Testis (tissue), 3 donors: ENCODE data around the gene TEX48. TPM values are rescaled to one million over a fixed set of nuclear protein-coding genes. Genes with fewer than 3 reads are reported as not detected.

Experiments
- DNase-seq: peaks from one replicate; pipeline ENCODE4 v3.0.0-alpha.2; 2019
- H3K27ac ChIP-seq, 2 donors: fragments of 200-600 bp; sonication (generic); one replicate each; pipeline ENCODE4 v1.5.1; 2019
- H3K27me3 ChIP-seq: fragments of 200-600 bp; sonication (generic); one replicate; pipeline ENCODE4 v1.5.1; 2019
- H3K36me3 ChIP-seq: fragments of 200-600 bp; sonication (generic); one replicate; pipeline ENCODE4 v1.5.1; 2017; ENCODE audit warnings: low read depth; ENCODE audit errors: missing control alignments
- H3K4me1 ChIP-seq: fragments of 200-600 bp; sonication (generic); one replicate; pipeline ENCODE4 v1.5.1; 2019
- H3K4me3 ChIP-seq, 2 donors: fragments of 200-600 bp; sonication (generic); one replicate each; pipeline ENCODE4 v1.5.1; 2017 to 2019
- H3K9me3 ChIP-seq: fragments of 200-600 bp; sonication (generic); one replicate; pipeline ENCODE4 v1.5.1; 2017
- POLR2A ChIP-seq: fragments of 450-650 bp; IDR thresholded peaks from one replicate; pipeline ENCODE4 v1.6.1; 2017; ENCODE audit warnings: antibody characterized with exemption, mild to moderate bottlenecking, moderate library complexity
- WGBS, 2 donors: methylation state at CpG; one replicate each; pipeline ENCODE4 v1.1.5; 2018; 5-methylcytosine and 5-hydroxymethylcytosine counted together
- intact Hi-C: fragments of 100-400 bp; cut with DNase I; formaldehyde crosslinking; loops from one replicate; pipeline ENCODE4 v1.15.1; 2023; ENCODE audit warnings: low total_unique reads
- polyA plus RNA-seq: library from polyadenylated mRNA; stranded (reverse); fragments of 350-450 nt; fragmentation: Illumina TruSeq; extraction: RNeasy Lipid Tissue Mini Kit (QIAGEN cat#74804); gene quantifications from one replicate; pipeline ENCODE4 v1.2.3, GENCODE V29; 2014; ENCODE audit warnings: low read depth, low replicate concordance; ENCODE audit not compliant: insufficient read depth
- total RNA-seq, 2 donors: library from RNA; depleted of rRNA; stranded (reverse); fragments of >200 nt; gene quantifications; one replicate each; pipeline ENCODE4 v1.2.3, GENCODE V29; 2016
- TF ChIP-seq, protein P1 (sequence below), 3 experiments: fragments of 450-650 bp in 2 of 3; fragments of 200-600 bp in 1 of 3; sonication (generic) in 1 of 3; IDR thresholded peaks; one replicate each; pipeline ENCODE4 v1.5.1; 2016 to 2019; ENCODE audit warnings: antibody characterized with exemption in 3 of 3, mild to moderate bottlenecking in 2 of 3, moderate library complexity in 1 of 3

Gene TEX48
- total and polyA plus RNA-seq, 3 donors from 2014 or later, result 11.5 to 44.0 (median 34.6) TPM

- H3K27ac ChIP-seq, result no peak overlapping the region
- WGBS, 2 donors, result 67 to 73% methylated on average over 2 of the region's 2 CpGs
- H3K9me3 ChIP-seq, result no peaks in the 10 kb centered on the region
- TF ChIP-seq, protein P1, sequence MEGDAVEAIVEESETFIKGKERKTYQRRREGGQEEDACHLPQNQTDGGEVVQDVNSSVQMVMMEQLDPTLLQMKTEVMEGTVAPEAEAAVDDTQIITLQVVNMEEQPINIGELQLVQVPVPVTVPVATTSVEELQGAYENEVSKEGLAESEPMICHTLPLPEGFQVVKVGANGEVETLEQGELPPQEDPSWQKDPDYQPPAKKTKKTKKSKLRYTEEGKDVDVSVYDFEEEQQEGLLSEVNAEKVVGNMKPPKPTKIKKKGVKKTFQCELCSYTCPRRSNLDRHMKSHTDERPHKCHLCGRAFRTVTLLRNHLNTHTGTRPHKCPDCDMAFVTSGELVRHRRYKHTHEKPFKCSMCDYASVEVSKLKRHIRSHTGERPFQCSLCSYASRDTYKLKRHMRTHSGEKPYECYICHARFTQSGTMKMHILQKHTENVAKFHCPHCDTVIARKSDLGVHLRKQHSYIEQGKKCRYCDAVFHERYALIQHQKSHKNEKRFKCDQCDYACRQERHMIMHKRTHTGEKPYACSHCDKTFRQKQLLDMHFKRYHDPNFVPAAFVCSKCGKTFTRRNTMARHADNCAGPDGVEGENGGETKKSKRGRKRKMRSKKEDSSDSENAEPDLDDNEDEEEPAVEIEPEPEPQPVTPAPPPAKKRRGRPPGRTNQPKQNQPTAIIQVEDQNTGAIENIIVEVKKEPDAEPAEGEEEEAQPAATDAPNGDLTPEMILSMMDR (IDR thresholded peaks at IDR 0.05), result no peak
- no peak for TF ChIP-seq POLR2A
- no peak for DNase-seq
- H3K27me3 ChIP-seq, result no peaks in the 10 kb centered on the region
- no peaks in the 10 kb centered on the region for H3K36me3 ChIP-seq
- peaks cover 2% of the 10 kb centered on the region for H3K4me1 ChIP-seq
- intact Hi-C loops, result no loop called here
- H3K4me3 ChIP-seq, result no peak overlapping the region
Observed at GRCh38 chr9:114621975-114622609, 59.9 kb downstream of the TEX48 start.

- WGBS, 2 donors, result 83 to 87% methylated on average over 7 of the region's 7 CpGs
- Histone ChIP-seq H3K4me3 (no peak overlapping the region), H3K27ac (no peak overlapping the region), H3K9me3 (no peaks in the 10 kb centered on the region), H3K27me3 (no peaks in the 10 kb centered on the region), H3K4me1 (peaks cover 8% of the 10 kb centered on the region), H3K36me3 (no peaks in the 10 kb centered on the region)
- no peak for DNase-seq
- TF ChIP-seq, protein P1 (IDR thresholded peaks at IDR 0.05), result no peak
- TF ChIP-seq POLR2A, result no peak
- intact Hi-C loops, result no loop called here
Observed at GRCh38 chr9:114621561-114621960, 60.4 kb downstream of the TEX48 start.

- intact Hi-C loops, result no loop called here
- 60 to 61% methylated on average over 13 of the region's 13 CpGs for WGBS, 2 donors
- Histone ChIP-seq H3K4me3 (no peak overlapping the region), H3K4me1 (peaks cover 10% of the 10 kb centered on the region), H3K9me3 (no peaks in the 10 kb centered on the region), H3K27ac (peak overlapping the region in 1 of 2 donors; percentile 71), H3K36me3 (no peaks in the 10 kb centered on the region), H3K27me3 (no peaks in the 10 kb centered on the region)
- no peak for TF ChIP-seq POLR2A
- TF ChIP-seq, protein P1 (IDR thresholded peaks at IDR 0.05), result no peak
- peak; percentile 36 for DNase-seq
Observed at GRCh38 chr9:114619191-114619761, 62.7 kb downstream of the TEX48 start.

DNA sequence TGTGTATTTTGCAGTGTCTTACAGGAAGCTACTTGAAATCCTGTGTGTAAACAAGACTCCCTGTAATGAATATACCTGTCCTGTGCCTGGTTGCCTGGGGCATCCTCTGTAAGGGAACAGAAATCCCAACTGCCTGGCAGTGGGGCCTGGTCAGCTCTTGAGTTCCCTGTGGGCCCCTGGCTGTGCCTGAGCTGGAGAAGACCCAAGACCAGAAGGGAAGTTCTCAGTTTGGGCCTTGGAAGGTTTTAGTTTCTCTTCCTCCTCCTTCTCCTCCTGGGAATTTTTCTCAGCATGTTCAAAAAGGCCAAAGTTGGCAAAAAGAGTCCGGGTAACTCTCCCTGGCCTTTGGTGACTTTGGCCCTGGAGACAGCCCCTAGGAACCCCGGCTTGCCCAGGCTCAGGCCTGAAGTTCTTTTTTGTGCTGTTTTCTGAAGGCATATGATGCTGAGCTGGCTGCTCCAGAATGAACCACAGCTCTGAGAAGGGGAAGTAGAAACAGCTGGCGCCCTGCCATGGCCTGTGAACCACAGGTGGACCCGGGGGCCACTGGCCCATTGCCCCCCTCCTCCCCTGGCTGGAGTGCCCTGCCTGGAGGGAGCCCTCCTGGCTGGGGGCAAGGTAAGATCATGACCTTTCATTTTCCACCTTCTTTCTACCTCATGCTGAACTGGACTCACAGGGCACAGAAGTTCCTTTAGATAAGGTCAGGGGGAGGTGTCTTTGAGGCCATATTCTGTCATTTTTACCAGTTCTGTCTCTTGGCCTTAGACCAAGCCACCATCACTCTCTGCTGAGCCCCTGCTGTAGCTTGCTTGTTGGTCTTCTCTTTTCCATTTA lies 65.1 kb downstream of the TEX48 start:
- Histone ChIP-seq H3K4me3 (no peak overlapping the region), H3K27me3 (no peaks in the 10 kb centered on the region), H3K4me1 (peaks cover 28% of the 10 kb centered on the region), H3K27ac (peak overlapping the region; percentile 41 to 79), H3K9me3 (no peaks in the 10 kb centered on the region), H3K36me3 (no peaks in the 10 kb centered on the region)
- intact Hi-C loops, result no loop called here
- 36 to 63% methylated on average over 4 of the region's 4 CpGs for WGBS, 2 donors
- no peak for TF ChIP-seq POLR2A
- TF ChIP-seq, protein P1 (IDR thresholded peaks at IDR 0.05), result no peak
- peak; percentile 57 for DNase-seq

Other genes starting within 250 kb of the TEX48 start
- gene WHRN, start 176.7 kb downstream of the TEX48 start, total RNA-seq, result 100 to 1,000 TPM; 181 to 208 TPM
- gene WHRN, start 176.7 kb downstream of the TEX48 start, polyA plus RNA-seq, result 70.3 TPM
- gene ATP6V1G1, start 94.4 kb downstream of the TEX48 start, total RNA-seq, result 100 to 1,000 TPM; 233 to 243 TPM
- 215 TPM for gene ATP6V1G1, start 94.4 kb downstream of the TEX48 start, polyA plus RNA-seq
- 10 to 100 TPM; 23.8 to 26.1 TPM for gene TMEM268, start 70.9 kb downstream of the TEX48 start, total RNA-seq
- 11.3 TPM for gene TMEM268, start 70.9 kb downstream of the TEX48 start, polyA plus RNA-seq
- gene TEX53, start 24.4 kb downstream of the TEX48 start, total RNA-seq, result 10 to 100 TPM; 13.4 to 23.5 TPM
- 68.8 TPM for gene TEX53, start 24.4 kb downstream of the TEX48 start, polyA plus RNA-seq
- under 1 TPM in 1 of 2 donors, not detected in 1; 0.06 TPM for gene TNFSF15, start 123.8 kb upstream of the TEX48 start, total RNA-seq
- 0.40 TPM for gene TNFSF15, start 123.8 kb upstream of the TEX48 start, polyA plus RNA-seq
- gene TNFSF8, start 248.4 kb upstream of the TEX48 start, total RNA-seq, result 1 to 10 TPM in 1 of 2 donors, under 1 TPM in 1; 0.63 to 1.1 TPM
- 1.3 TPM for gene TNFSF8, start 248.4 kb upstream of the TEX48 start, polyA plus RNA-seq